Activated CD4-positive, CD25-positive, alpha-beta regulatory T cell treated with anti-CD3 and anti-CD28 coated beads, Interleukin-2, amount 50 U/mL, for 16 hours (primary cell): ENCODE data around the gene LAD1.
A peak's percentile ranks its signal among the peaks of the same experiment; 100 is the strongest.

ENCODE experiments used
- DNase-seq: peaks from one replicate; pipeline ENCODE4 v3.0.0-alpha.2; 2020; ENCODE audit warnings: low read depth, low spot score

Gene LAD1

GRCh38 chr1:201418461-201418860 lies 19.3 kb upstream of the LAD1 start:
- no peak for DNase-seq

- DNase-seq, result no peak
Measured at GRCh38 chr1:201414051-201414738, 15.1 kb upstream of the LAD1 start.

GRCh38 chr1:201411292-201411691 lies 12.2 kb upstream of the LAD1 start:
- no peak for DNase-seq

GRCh38 chr1:201409440-201409839 lies 10.3 kb upstream of the LAD1 start:
- no peak for DNase-seq

GRCh38 chr1:201408834-201409200 lies 9.7 kb upstream of the LAD1 start:
- DNase-seq, result no peak

GRCh38 chr1:201408176-201408833 lies 9.2 kb upstream of the LAD1 start:
- DNase-seq, result peak; percentile 35

- DNase-seq, result no peak
Measured at GRCh38 chr1:201406831-201407406, 7.8 kb upstream of the LAD1 start.

GRCh38 chr1:201405484-201405831 lies 6.3 kb upstream of the LAD1 start:
- DNase-seq, result no peak

- DNase-seq, result no peak
Measured at GRCh38 chr1:201404722-201405483, 5.8 kb upstream of the LAD1 start.

GRCh38 chr1:201404055-201404454 lies 4.9 kb upstream of the LAD1 start:
- no peak for DNase-seq

GRCh38 chr1:201403359-201403758 lies 4.2 kb upstream of the LAD1 start:
- no peak for DNase-seq

- DNase-seq, result no peak
Measured at GRCh38 chr1:201401700-201402099, 2.6 kb upstream of the LAD1 start.

- no peak for DNase-seq
Measured at GRCh38 chr1:201400852-201401230, 1.7 kb upstream of the LAD1 start.

GRCh38 chr1:201400212-201400851 lies 1.2 kb upstream of the LAD1 start:
- DNase-seq, result no peak

- no peak for DNase-seq
Measured at GRCh38 chr1:201399352-201400126, 415 bp upstream of the LAD1 start.

GRCh38 chr1:201397675-201398074 lies 1.4 kb downstream of the LAD1 start:
- no peak for DNase-seq

GRCh38 chr1:201396861-201397464 lies 2.2 kb downstream of the LAD1 start:
- no peak for DNase-seq

GRCh38 chr1:201395936-201396335 lies 3.2 kb downstream of the LAD1 start:
- no peak for DNase-seq

- no peak for DNase-seq
Measured at GRCh38 chr1:201394591-201394990, 4.5 kb downstream of the LAD1 start.

GRCh38 chr1:201393076-201393475 lies 6.0 kb downstream of the LAD1 start:
- no peak for DNase-seq
